Endothelial cell of umbilical vein (primary cell): ENCODE results near the gene ZNF699. TPM values are rescaled to one million over a fixed set of nuclear protein-coding genes. Genes with fewer than 3 reads are reported as not detected.

Source experiments
- BruUV-seq: library from RNA; stranded (reverse); fragments of 400-500 nt; replicated peaks from 2 replicates; lab custom pipeline; 2021; lab: Mats Ljungman, UMichigan
- CTCF ChIA-PET: fragments of 300-600, 350-600 bp; sonication (Branson Sonifier 250); formaldehyde crosslinking; loops from one replicate; lab custom pipeline; 2021; ENCODE audit warnings: antibody characterized with exemption, inconsistent platforms; lab: Charles Lee
- POLR2A ChIA-PET: fragments of 300-600, 350-600 bp; sonication (Branson Sonifier 250); formaldehyde crosslinking; loops from one replicate; lab custom pipeline; 2021; ENCODE audit warnings: antibody characterized with exemption, inconsistent platforms; lab: Charles Lee
- DNase-seq: peaks from one replicate; pipeline ENCODE4 v3.0.0-alpha.2; 2011; ENCODE audit warnings: low read depth, low spot score
- FAIRE-seq: peaks from 2 replicates; lab custom pipeline; 2011; peaks lifted over from hg19 to GRCh38; lab: Jason Lieb, UNC
- H2AFZ ChIP-seq: 2 replicates; pipeline ENCODE4 v1.6.0; 2012; ENCODE audit warnings: low read depth, low read length, control low read depth, inconsistent platforms
- H3K27ac ChIP-seq: 2 replicates; pipeline ENCODE4 v1.5.1; 2011; ENCODE audit warnings: low read depth, mild to moderate bottlenecking, control low read depth, low read length, moderate library complexity; ENCODE audit not compliant: insufficient read depth
- H3K27me3 ChIP-seq, 2 experiments: 2 replicates each; pipeline versions ENCODE4 v1.6.0 to v1.6.1; 2011; ENCODE audit warnings: low read length in 2 of 2, mixed read lengths in 1 of 2; ENCODE audit not compliant: control insufficient read depth in 2 of 2, insufficient read depth in 2 of 2
- H3K36me3 ChIP-seq, 2 experiments: 2 replicates in 1 of 2; 3 replicates in 1 of 2; pipeline ENCODE4 v1.5.1; 2011; ENCODE audit warnings: low read length in 2 of 2, mild to moderate bottlenecking in 1 of 2, moderate library complexity in 1 of 2; ENCODE audit not compliant: control insufficient read depth in 2 of 2, insufficient read depth in 2 of 2; ENCODE audit errors: extremely low read depth in 1 of 2
- H3K4me1 ChIP-seq: 3 replicates; pipeline ENCODE4 v1.5.1; 2011; ENCODE audit warnings: mild to moderate bottlenecking, low read length; ENCODE audit not compliant: control insufficient read depth, insufficient read depth; ENCODE audit errors: extremely low read depth
- H3K4me2 ChIP-seq: 2 replicates; pipeline ENCODE4 v1.6.1; 2011; ENCODE audit warnings: low read length, control low read depth, mixed read lengths; ENCODE audit not compliant: insufficient read depth
- H3K4me3 ChIP-seq, 3 experiments: fragments of 200-600 bp in 1 of 3; sonication (generic), shearing (Covaris generic) in 1 of 3; replicated peaks in 1 of 3; 2 replicates each; pipeline ENCODE4 v1.5.1; 2011 to 2016; ENCODE audit warnings: control low read depth in 3 of 3, low read length in 3 of 3, mild to moderate bottlenecking in 2 of 3, inconsistent platforms in 1 of 3, low read depth in 1 of 3, moderate library complexity in 1 of 3; ENCODE audit not compliant: insufficient read depth in 1 of 3
- H3K79me2 ChIP-seq: 2 replicates; pipeline ENCODE4 v1.6.0; 2012; ENCODE audit warnings: low read length, inconsistent platforms; ENCODE audit not compliant: control insufficient read depth, insufficient read depth
- H3K9ac ChIP-seq: replicated peaks from 2 replicates; pipeline ENCODE3; 2011; ENCODE audit warnings: low read length, control low read depth; ENCODE audit not compliant: insufficient read depth; ENCODE audit errors: extremely low read depth
- H3K9me1 ChIP-seq: replicated peaks from 3 replicates; pipeline ENCODE4 v1.6.0; 2011; ENCODE audit warnings: mild to moderate bottlenecking, low read length; ENCODE audit not compliant: control insufficient read depth, insufficient read depth; ENCODE audit errors: extremely low read depth
- H3K9me3 ChIP-seq: replicated peaks from 2 replicates; pipeline ENCODE4 v1.5.1; 2012; ENCODE audit warnings: low read length, inconsistent platforms; ENCODE audit not compliant: control insufficient read depth, insufficient read depth
- H4K20me1 ChIP-seq: replicated peaks from 2 replicates; pipeline ENCODE3; 2011; ENCODE audit warnings: mild to moderate bottlenecking, low read length; ENCODE audit not compliant: control insufficient read depth, insufficient read depth; ENCODE audit errors: extremely low read depth
- EZH2 ChIP-seq: IDR thresholded peaks from 2 replicates; pipeline ENCODE4 v1.6.1; 2012; ENCODE audit warnings: borderline replicate concordance, low read depth, mild to moderate bottlenecking, moderate library complexity, low read length, inconsistent platforms; ENCODE audit not compliant: severe bottlenecking
- FOS ChIP-seq: IDR thresholded peaks from 2 replicates; pipeline ENCODE4 v1.6.1; 2011; ENCODE audit warnings: mild to moderate bottlenecking, low read length, moderate library complexity, borderline replicate concordance; ENCODE audit not compliant: insufficient read depth
- GATA2 ChIP-seq: IDR thresholded peaks from 2 replicates; pipeline ENCODE4 v1.7.0; 2011; ENCODE audit warnings: low read depth, mild to moderate bottlenecking, moderate library complexity, mixed read lengths, low read length; ENCODE audit not compliant: insufficient read length, insufficient read depth
- JUN ChIP-seq: IDR thresholded peaks from 2 replicates; pipeline ENCODE4 v1.6.1; 2011; ENCODE audit warnings: borderline replicate concordance, low read depth; ENCODE audit not compliant: insufficient read length, insufficient read depth
- MYC ChIP-seq: IDR thresholded peaks from one replicate; pipeline ENCODE4 v1.6.1; 2011; ENCODE audit warnings: mild to moderate bottlenecking, low read depth, low read length
- POLR2A ChIP-seq: IDR thresholded peaks from 2 replicates; pipeline ENCODE4 v1.6.1; 2012; ENCODE audit warnings: low read depth, mild to moderate bottlenecking, control low read depth, low read length
- POLR2AphosphoS5 ChIP-seq: IDR thresholded peaks from 2 replicates; pipeline ENCODE4 v1.6.1; 2012; ENCODE audit warnings: low read depth, mild to moderate bottlenecking, control low read depth, low read length, moderate library complexity; ENCODE audit not compliant: insufficient read depth
- dilution Hi-C: fragments of 300-500 bp; cut with MboI; formaldehyde crosslinking; loops from one replicate; pipeline ENCODE4 v1.15.0; 2019; ENCODE audit warnings: low sequenced_read_pairs; ENCODE audit not compliant: extremely low pct_ligation_motif_present
- intact Hi-C: fragments of 100-400 bp; cut with micrococcal nuclease; formaldehyde crosslinking; loops from one replicate; pipeline ENCODE4 v1.10.0; 2022
- polyA plus RNA-seq, 4 experiments: library from polyadenylated mRNA; depleted of rRNA in 3 of 4; stranded (reverse) in 3 of 4; unstranded in 1 of 4; fragments of >200 nt; gene quantifications; 2 replicates each; pipeline versions ENCODE4 v1.2.1 to v1.2.3, GENCODE V29; 2011 to 2012; ENCODE audit warnings: missing spikeins in 1 of 4
- total RNA-seq: library from RNA; stranded (reverse); gene quantifications from 2 replicates; pipeline ENCODE4 v1.2.3, GENCODE V29; 2021
- TF ChIP-seq, protein P1 (sequence below): IDR thresholded peaks from 2 replicates; pipeline ENCODE4 v1.6.1; 2011; ENCODE audit not compliant: insufficient read depth, insufficient read length
- TF ChIP-seq, protein P2 (sequence below), 2 donors: IDR thresholded peaks; 1 replicate in 1 of 2; 2 replicates in 1 of 2; pipeline ENCODE4 v1.5.1; 2011; ENCODE audit warnings: low read length in 2 of 2, mild to moderate bottlenecking in 2 of 2, moderate library complexity in 2 of 2, control low read depth in 1 of 2, inconsistent platforms in 1 of 2, low read depth in 1 of 2; ENCODE audit not compliant: insufficient read depth in 1 of 2; ENCODE audit errors: extremely low read depth in 1 of 2

Gene ZNF699
- total and polyA plus RNA-seq, 2 donors (not counting 3 experiments of a cell fraction or from before 2014, with no cell fraction given): 0.59 to 4.7 TPM

DNA sequence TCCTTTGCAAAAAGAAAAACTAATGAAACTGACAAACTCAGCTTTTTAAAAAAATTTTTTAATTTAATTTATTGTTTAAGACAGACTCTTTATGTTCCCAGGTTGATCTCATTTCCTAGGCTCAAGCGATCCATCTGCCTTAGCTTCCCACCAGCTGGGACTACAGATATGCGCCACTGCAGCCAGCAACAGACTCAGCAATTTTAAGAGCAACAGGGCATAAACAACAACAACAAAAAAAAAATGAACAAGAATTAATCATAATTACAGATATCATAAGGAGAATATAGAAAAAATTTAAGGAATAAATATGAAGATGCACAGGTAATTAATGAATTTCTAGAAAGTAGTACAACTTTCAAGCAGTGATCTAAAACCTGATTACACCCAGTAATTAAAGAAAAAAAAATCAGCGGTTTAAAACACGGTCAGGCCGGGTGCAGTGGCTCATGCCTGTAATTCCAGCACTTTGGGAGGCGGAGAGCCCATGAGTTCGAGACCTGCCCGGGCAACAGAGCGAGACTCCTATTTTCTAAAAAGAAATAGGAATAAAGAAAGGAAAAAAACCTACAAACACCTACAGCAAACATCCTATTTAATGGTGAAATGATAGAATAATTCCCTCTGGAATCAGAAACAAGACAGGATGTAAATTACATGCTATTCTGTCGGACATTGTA, 1.4 kb downstream of the ZNF699 start:
- H4K20me1 ChIP-seq: no peaks in the 10 kb centered on the region
- no peak overlapping the region for H3K9ac ChIP-seq
- no peaks in the 10 kb centered on the region for H3K36me3 ChIP-seq
- H3K4me1 ChIP-seq: peaks cover 7% of the 10 kb centered on the region
- H3K4me3 ChIP-seq: peak overlapping the region in 1 of 3 experiments; percentile 67
- POLR2A ChIA-PET: no interaction called here
- H3K79me2 ChIP-seq: peaks cover 2% of the 10 kb centered on the region
- CTCF ChIA-PET: no interaction called here
- H2AFZ ChIP-seq: no peak overlapping the region
- BruUV-seq: no TSS peak
- DNase-seq (no peak), FAIRE-seq (no peak)
- no peaks in the 10 kb centered on the region for H3K9me1 ChIP-seq
- no peaks in the 10 kb centered on the region for H3K27me3 ChIP-seq
- TF ChIP-seq, protein P1, sequence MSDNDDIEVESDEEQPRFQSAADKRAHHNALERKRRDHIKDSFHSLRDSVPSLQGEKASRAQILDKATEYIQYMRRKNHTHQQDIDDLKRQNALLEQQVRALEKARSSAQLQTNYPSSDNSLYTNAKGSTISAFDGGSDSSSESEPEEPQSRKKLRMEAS: no peak
- no peak for TF ChIP-seq POLR2A
- no peak for TF ChIP-seq FOS
- no peak for TF ChIP-seq EZH2
- no peak for TF ChIP-seq POLR2AphosphoS5
- TF ChIP-seq, protein P2, sequence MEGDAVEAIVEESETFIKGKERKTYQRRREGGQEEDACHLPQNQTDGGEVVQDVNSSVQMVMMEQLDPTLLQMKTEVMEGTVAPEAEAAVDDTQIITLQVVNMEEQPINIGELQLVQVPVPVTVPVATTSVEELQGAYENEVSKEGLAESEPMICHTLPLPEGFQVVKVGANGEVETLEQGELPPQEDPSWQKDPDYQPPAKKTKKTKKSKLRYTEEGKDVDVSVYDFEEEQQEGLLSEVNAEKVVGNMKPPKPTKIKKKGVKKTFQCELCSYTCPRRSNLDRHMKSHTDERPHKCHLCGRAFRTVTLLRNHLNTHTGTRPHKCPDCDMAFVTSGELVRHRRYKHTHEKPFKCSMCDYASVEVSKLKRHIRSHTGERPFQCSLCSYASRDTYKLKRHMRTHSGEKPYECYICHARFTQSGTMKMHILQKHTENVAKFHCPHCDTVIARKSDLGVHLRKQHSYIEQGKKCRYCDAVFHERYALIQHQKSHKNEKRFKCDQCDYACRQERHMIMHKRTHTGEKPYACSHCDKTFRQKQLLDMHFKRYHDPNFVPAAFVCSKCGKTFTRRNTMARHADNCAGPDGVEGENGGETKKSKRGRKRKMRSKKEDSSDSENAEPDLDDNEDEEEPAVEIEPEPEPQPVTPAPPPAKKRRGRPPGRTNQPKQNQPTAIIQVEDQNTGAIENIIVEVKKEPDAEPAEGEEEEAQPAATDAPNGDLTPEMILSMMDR (IDR thresholded peaks at IDR 0.05; ENCODE audit: extremely low read depth in 1 of 2, insufficient read depth in 1 of 2, low read depth in 1 of 2, low read length in 2 of 2): no peak
- TF ChIP-seq GATA2: no peak
- TF ChIP-seq MYC: no peak
- TF ChIP-seq JUN: no peak
- H3K27ac ChIP-seq: no peak overlapping the region
- intact Hi-C loops: loop anchor here (2.0 kb wide), 4 partner anchors 127 to 485 kb away; partner anchors contain the start of genes ZNF121, ZNF266 and ZNF317
- peak overlapping the region; percentile 76 for H3K4me2 ChIP-seq
- no peaks in the 10 kb centered on the region for H3K9me3 ChIP-seq
- dilution Hi-C loops: no loop called here
